DND-41 (cell line): ENCODE measurements around the gene PDLIM7.

Experiments used
- ATAC-seq: fragments of 200-7000 bp; cut with Tn5 transposase; 3 replicates; pipeline ENCODE4 v1.9.1; 2021; ENCODE audit warnings: low read depth; ENCODE audit not compliant: insufficient read depth
- DNase-seq: peaks from one replicate; pipeline ENCODE4 v3.0.0-alpha.2; 2020
- H2AFZ ChIP-seq: 2 replicates; pipeline ENCODE4 v1.6.0; 2012; ENCODE audit warnings: low read depth, low read length
- H3K27ac ChIP-seq: 2 replicates; pipeline ENCODE4 v1.5.1; 2012; ENCODE audit warnings: low read length, inconsistent platforms
- H3K27me3 ChIP-seq: fragments of 200-600 bp; sonication (generic); 2 replicates; pipeline ENCODE4 v1.6.0; 2012; ENCODE audit warnings: low read length, mild to moderate bottlenecking, inconsistent platforms; ENCODE audit not compliant: insufficient read depth, poor library complexity
- H3K36me3 ChIP-seq: 2 replicates; pipeline ENCODE4 v1.5.1; 2012; ENCODE audit warnings: low read length, inconsistent platforms; ENCODE audit not compliant: insufficient read depth
- H3K4me1 ChIP-seq: 2 replicates; pipeline ENCODE4 v1.5.1; 2012; ENCODE audit warnings: mild to moderate bottlenecking, low read length; ENCODE audit not compliant: insufficient read depth
- H3K4me2 ChIP-seq: 2 replicates; pipeline ENCODE4 v1.6.0; 2012; ENCODE audit warnings: mild to moderate bottlenecking, moderate library complexity, low read length, inconsistent platforms; ENCODE audit not compliant: insufficient read depth
- H3K4me3 ChIP-seq, 2 experiments: fragments of 200-600 bp in 1 of 2; shearing (Covaris generic) in 1 of 2; 2 replicates each; pipeline ENCODE4 v1.5.1; 2012 to 2016; ENCODE audit warnings: inconsistent platforms in 2 of 2, low read length in 2 of 2, mild to moderate bottlenecking in 2 of 2, low read depth in 1 of 2, moderate library complexity in 1 of 2
- H3K79me2 ChIP-seq: 2 replicates; pipeline ENCODE4 v1.6.0; 2012; ENCODE audit warnings: low read length, inconsistent platforms; ENCODE audit not compliant: insufficient read depth
- H3K9ac ChIP-seq: 2 replicates; pipeline ENCODE4 v1.6.0; 2012; ENCODE audit warnings: low read depth, mild to moderate bottlenecking, inconsistent platforms, low read length, moderate library complexity
- H3K9me3 ChIP-seq: 2 replicates; pipeline ENCODE4 v1.5.1; 2012; ENCODE audit warnings: low read length, moderate library complexity, mild to moderate bottlenecking, inconsistent platforms; ENCODE audit not compliant: insufficient read depth, severe bottlenecking
- H4K20me1 ChIP-seq: 2 replicates; pipeline ENCODE4 v1.6.0; 2012; ENCODE audit warnings: low read length; ENCODE audit not compliant: insufficient read depth
- EZH2 ChIP-seq: IDR thresholded peaks from 3 replicates; pipeline ENCODE4 v1.6.1; 2012; ENCODE audit warnings: borderline replicate concordance, low read depth, mild to moderate bottlenecking, moderate library complexity, low read length, inconsistent platforms; ENCODE audit not compliant: severe bottlenecking
- TF ChIP-seq, protein P1 (sequence below): IDR thresholded peaks from 2 replicates; pipeline ENCODE4 v1.5.1; 2012; ENCODE audit warnings: borderline replicate concordance, low read length, moderate library complexity, mild to moderate bottlenecking; ENCODE audit not compliant: poor library complexity, severe bottlenecking; ENCODE audit errors: extremely low read depth

The PDLIM7 gene

DNA sequence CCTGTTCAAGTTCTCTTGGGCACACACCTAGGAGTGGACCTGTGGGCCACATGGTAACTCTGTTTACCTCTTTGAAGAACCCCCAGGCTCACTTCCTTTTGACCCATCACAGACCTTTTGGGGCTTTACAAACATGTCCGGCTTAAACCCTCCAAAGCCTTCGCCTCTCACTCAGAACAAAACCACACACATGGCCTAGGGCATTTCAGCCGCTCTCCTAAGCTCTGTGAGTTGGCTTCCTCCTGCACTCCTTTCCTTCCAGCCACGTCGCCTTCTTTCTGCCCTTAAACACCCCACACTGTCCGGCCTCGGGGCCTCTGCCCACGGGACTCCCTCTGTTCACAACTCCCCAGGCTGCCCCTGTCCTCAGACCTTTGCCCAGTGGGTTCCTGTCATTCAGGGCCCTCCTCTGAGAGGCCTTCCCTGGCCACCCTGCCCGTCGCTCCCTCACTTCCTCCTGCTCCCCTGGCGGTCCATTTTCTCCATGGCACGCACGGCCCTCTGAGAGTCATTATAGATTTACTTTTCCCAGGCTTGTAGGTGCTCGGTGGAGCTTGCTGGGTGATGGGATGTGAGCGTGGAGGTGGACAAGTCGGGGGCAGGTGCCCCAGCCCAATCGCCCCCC lies 10.3 kb upstream of the PDLIM7 start:
- H3K4me2 ChIP-seq = no peak overlapping the region
- H2AFZ ChIP-seq = no peak overlapping the region
- peaks cover 9% of the 10 kb centered on the region; the same call in 1 of the 2 replicates for H4K20me1 ChIP-seq
- no peaks in the 10 kb centered on the region for H3K27me3 ChIP-seq
- no peak overlapping the region for H3K27ac ChIP-seq
- TF ChIP-seq EZH2 = no peak
- ATAC-seq = no peak
- no peaks in the 10 kb centered on the region for H3K4me1 ChIP-seq
- no peaks in the 10 kb centered on the region for H3K9me3 ChIP-seq
- no peak overlapping the region for H3K4me3 ChIP-seq
- H3K36me3 ChIP-seq = peaks cover 28% of the 10 kb centered on the region
- H3K9ac ChIP-seq = no peak overlapping the region
- DNase-seq = no peak
- H3K79me2 ChIP-seq = no peaks in the 10 kb centered on the region

DNA sequence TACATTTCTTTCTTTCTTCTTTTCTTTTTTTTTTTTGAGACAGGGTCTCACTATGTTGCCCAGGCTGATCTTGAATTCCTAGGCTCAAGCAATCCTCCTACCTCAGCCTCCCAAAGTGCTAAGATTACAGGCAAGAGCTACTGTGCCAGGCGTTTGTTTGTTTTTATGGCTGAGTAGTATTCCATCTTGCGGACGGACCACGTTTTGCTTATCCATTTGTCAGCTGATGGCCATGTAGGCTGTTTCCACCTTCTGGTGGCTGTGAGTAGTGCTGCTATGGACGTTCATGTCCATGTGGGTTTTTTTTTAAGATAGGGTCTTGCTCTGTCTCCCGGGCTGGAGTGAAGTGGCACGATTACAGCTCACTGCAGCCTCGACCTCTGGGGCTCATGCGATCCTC lies 9.8 kb upstream of the PDLIM7 start:
- TF ChIP-seq EZH2 = no peak
- TF ChIP-seq, protein P1, sequence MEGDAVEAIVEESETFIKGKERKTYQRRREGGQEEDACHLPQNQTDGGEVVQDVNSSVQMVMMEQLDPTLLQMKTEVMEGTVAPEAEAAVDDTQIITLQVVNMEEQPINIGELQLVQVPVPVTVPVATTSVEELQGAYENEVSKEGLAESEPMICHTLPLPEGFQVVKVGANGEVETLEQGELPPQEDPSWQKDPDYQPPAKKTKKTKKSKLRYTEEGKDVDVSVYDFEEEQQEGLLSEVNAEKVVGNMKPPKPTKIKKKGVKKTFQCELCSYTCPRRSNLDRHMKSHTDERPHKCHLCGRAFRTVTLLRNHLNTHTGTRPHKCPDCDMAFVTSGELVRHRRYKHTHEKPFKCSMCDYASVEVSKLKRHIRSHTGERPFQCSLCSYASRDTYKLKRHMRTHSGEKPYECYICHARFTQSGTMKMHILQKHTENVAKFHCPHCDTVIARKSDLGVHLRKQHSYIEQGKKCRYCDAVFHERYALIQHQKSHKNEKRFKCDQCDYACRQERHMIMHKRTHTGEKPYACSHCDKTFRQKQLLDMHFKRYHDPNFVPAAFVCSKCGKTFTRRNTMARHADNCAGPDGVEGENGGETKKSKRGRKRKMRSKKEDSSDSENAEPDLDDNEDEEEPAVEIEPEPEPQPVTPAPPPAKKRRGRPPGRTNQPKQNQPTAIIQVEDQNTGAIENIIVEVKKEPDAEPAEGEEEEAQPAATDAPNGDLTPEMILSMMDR = peak; percentile 20
- DNase-seq (no peak), ATAC-seq (no peak)
- no peaks in the 10 kb centered on the region for H3K79me2 ChIP-seq
- H3K4me1 ChIP-seq = no peaks in the 10 kb centered on the region
- H3K36me3 ChIP-seq = peaks cover 22% of the 10 kb centered on the region
- H3K9ac ChIP-seq = no peak overlapping the region
- no peak overlapping the region for H2AFZ ChIP-seq
- no peaks in the 10 kb centered on the region for H3K9me3 ChIP-seq
- H3K4me2 ChIP-seq = no peak overlapping the region
- H3K27me3 ChIP-seq = no peaks in the 10 kb centered on the region
- H3K4me3 ChIP-seq = no peak overlapping the region
- no peak overlapping the region for H3K27ac ChIP-seq
- peaks cover 4% of the 10 kb centered on the region; the same call in 1 of the 2 replicates for H4K20me1 ChIP-seq

DNA sequence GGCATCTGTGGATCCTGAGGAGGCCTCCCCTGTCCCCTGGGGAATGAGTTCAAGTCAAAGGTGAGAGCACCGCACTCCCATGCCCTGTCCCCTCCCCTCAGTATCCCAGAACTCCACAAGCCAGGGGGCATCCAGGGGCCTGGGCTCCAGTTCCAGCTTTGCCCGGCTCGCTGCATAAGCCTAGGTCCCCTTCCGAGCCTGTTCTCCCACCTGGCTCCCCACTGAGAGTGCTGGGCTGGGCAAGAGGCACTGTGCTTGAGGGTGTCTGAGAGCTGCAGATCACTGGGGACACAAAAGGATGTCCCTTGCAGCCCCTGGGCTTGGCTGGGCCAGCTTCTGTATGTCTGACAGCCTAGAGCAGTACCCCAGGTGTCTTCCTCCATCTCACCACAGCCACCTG lies 7.7 kb upstream of the PDLIM7 start:
- Histone ChIP-seq H3K4me2 (no peak overlapping the region), H3K27me3 (no peaks in the 10 kb centered on the region), H3K27ac (no peak overlapping the region), H2AFZ (no peak overlapping the region), H4K20me1 (peaks cover 5% of the 10 kb centered on the region), H3K4me1 (peaks cover 4% of the 10 kb centered on the region; the same call in 1 of the 2 replicates), H3K4me3 (no peak overlapping the region), H3K9ac (no peak overlapping the region), H3K9me3 (no peaks in the 10 kb centered on the region), H3K79me2 (no peaks in the 10 kb centered on the region), H3K36me3 (peaks cover 1% of the 10 kb centered on the region)
- DNase-seq = no peak
- no peak for ATAC-seq
- TF ChIP-seq EZH2 = no peak

DNA sequence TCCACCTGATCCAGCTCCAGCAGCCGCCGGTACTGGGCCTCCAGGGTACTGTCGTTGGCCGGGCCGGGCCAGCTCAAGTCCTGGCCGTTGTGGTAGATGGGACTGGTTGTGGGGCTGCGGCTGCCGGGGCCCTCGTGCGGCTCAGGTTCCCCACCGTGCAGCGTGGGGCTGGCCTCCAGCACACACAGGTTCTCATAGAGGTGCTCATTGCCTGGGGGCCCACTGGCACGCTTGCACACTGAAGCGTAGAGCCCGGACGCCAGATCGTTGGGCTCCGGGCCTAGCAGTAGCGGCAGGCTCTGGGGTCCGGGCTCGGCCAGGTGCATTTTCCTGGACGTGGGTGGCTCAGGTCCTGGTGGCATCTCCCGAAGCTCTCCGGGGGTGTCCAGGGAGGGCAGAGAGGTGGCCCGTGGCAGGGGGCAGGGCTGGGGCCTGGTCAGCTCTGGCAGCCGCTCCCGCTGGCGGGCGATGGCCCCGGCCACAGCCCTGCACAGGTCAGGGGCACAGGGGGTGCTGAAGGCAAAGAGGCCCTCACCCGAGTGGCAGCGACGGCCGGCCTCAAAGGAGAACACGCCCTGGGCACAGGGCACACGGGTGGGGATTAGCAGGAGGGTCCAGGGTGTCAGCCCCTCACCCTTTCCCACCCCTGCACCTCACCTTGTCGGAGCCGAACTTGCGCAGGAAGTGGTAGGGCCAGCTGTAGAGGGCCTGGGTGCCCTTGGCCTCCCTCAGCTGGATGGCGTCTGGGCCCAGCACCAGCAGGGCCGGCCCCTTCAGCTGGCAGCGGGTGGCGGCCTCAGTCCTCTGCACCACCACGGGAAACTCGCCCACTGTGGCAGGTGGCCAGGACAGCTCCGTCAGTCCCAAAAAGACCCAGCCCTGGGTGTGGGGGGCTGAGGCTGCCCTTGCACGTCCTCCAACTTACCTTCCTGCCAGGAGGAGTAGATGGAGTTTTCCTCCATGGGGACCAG lies 7.0 kb upstream of the PDLIM7 start:
- Histone ChIP-seq H3K4me1 (peaks cover 4% of the 10 kb centered on the region; the same call in 1 of the 2 replicates), H3K4me2 (no peak overlapping the region), H3K36me3 (no peaks in the 10 kb centered on the region), H3K27me3 (no peaks in the 10 kb centered on the region), H4K20me1 (peaks cover 5% of the 10 kb centered on the region), H3K9me3 (no peaks in the 10 kb centered on the region), H2AFZ (no peak overlapping the region), H3K27ac (no peak overlapping the region), H3K4me3 (no peak overlapping the region), H3K9ac (no peak overlapping the region), H3K79me2 (no peaks in the 10 kb centered on the region)
- no peak for ATAC-seq
- TF ChIP-seq, protein P1 = no peak
- no peak for DNase-seq
